A549 (cell line): ENCODE data around the gene FBLIM1. TPM values are rescaled to one million over a fixed set of nuclear protein-coding genes. Genes with fewer than 3 reads are reported as not detected.

Experiments
- ATAC-seq, 2 experiments: fragments of 200-7000 bp in 1 of 2; fragments of >200 bp in 1 of 2; cut with Nextera tagmentation in 1 of 2; cut with Tn5 transposase in 1 of 2; 3 replicates each; pipeline versions ENCODE4 v1.8.0 to v1.9.1; 2018 to 2020; ENCODE audit warnings: mild to moderate bottlenecking in 1 of 2, moderate library complexity in 1 of 2
- CTCF ChIA-PET: fragments of 300-600 bp; sonication (Branson Sonifier 250); formaldehyde crosslinking; extraction: SDS; loops from one replicate; lab custom pipeline; 2021; ENCODE audit warnings: antibody characterized with exemption, inconsistent platforms; lab: Yijun Ruan, JAX
- POLR2A ChIA-PET: fragments of 350-600 bp; formaldehyde crosslinking; extraction: SDS; loops from one replicate; lab custom pipeline; 2021; ENCODE audit warnings: antibody characterized with exemption, inconsistent platforms; lab: Yijun Ruan, JAX
- DNase-seq, 2 experiments: peaks; one replicate each; pipeline versions ENCODE4 v3.0.0 to v3.0.0-alpha.2; 2011 to 2016; ENCODE audit warnings: low read depth in 1 of 2, low spot score in 1 of 2
- FAIRE-seq: peaks from 2 replicates; lab custom pipeline; 2011; peaks lifted over from hg19 to GRCh38; lab: Jason Lieb, UNC
- H3K27ac ChIP-seq, 2 experiments: fragments of >200 bp; sonication (Bioruptor Twin); formaldehyde crosslinking; 3 replicates each; pipeline ENCODE4 v1.5.1; 2016 to 2017
- H3K4me1 ChIP-seq: fragments of >200 bp; sonication (Bioruptor Twin); formaldehyde crosslinking; 3 replicates; pipeline ENCODE4 v1.6.1; 2016
- H3K4me2 ChIP-seq: fragments of >200 bp; sonication (Bioruptor Twin); formaldehyde crosslinking; 3 replicates; pipeline ENCODE4 v1.6.1; 2016
- H3K4me3 ChIP-seq: fragments of >200 bp; sonication (Bioruptor Twin); formaldehyde crosslinking; 3 replicates; pipeline ENCODE4 v1.5.1; 2016
- H3K9me3 ChIP-seq: fragments of >200 bp; sonication (Bioruptor Twin); formaldehyde crosslinking; 3 replicates; pipeline ENCODE4 v1.6.1; 2016
- CBX2 ChIP-seq: fragments of 200-600 bp; sonication (generic); IDR thresholded peaks from 2 replicates; pipeline ENCODE4 v1.6.1; 2016; ENCODE audit warnings: low read depth, mild to moderate bottlenecking, borderline replicate concordance
- CHD2 ChIP-seq: fragments of 150-350 bp; IDR thresholded peaks from 2 replicates; pipeline ENCODE4 v1.6.1; 2014; ENCODE audit warnings: low read length; ENCODE audit not compliant: partially characterized antibody
- ESRRA ChIP-seq: fragments of 150-350 bp; IDR thresholded peaks from 2 replicates; pipeline ENCODE4 v1.6.1; 2014; ENCODE audit warnings: mild to moderate bottlenecking, low read length, borderline replicate concordance
- FOSB ChIP-seq: fragments of 250-450 bp; sonication (Bioruptor Pico); IDR thresholded peaks from 2 replicates; pipeline ENCODE4 v1.5.0; 2020; ENCODE audit warnings: mild to moderate bottlenecking, moderate library complexity
- HOXA7 ChIP-seq: fragments of 250-450 bp; sonication (Bioruptor Pico); IDR thresholded peaks from 2 replicates; pipeline ENCODE4 v1.5.0; 2020; ENCODE audit warnings: mild to moderate bottlenecking, moderate library complexity
- HOXB13 ChIP-seq: fragments of 250-450 bp; sonication (Bioruptor Pico); IDR thresholded peaks from 2 replicates; pipeline ENCODE4 v1.5.0; 2020; ENCODE audit warnings: low read depth, mild to moderate bottlenecking, moderate library complexity
- JUNB ChIP-seq: fragments of >200 bp; sonication (Bioruptor Twin); formaldehyde crosslinking; IDR thresholded peaks from 2 replicates; pipeline ENCODE4 v1.6.1; 2016
- MAZ ChIP-seq: fragments of 150-350 bp; IDR thresholded peaks from 2 replicates; pipeline ENCODE4 v1.6.1; 2014; ENCODE audit warnings: antibody characterized with exemption, low read depth, low read length, borderline replicate concordance
- MYC ChIP-seq: IDR thresholded peaks from 2 replicates; pipeline ENCODE4 v1.6.1; 2012; ENCODE audit warnings: mild to moderate bottlenecking, inconsistent platforms, low read length, improper control_type of control experiment, borderline replicate concordance
- NFE2L2 ChIP-seq: fragments of 150-350 bp; conservative IDR thresholded peaks from 2 replicates; pipeline ENCODE4 v1.6.1; 2014; ENCODE audit warnings: low read length
- NR3C1 ChIP-seq: fragments of >200 bp; sonication (Bioruptor Twin); formaldehyde crosslinking; IDR thresholded peaks from 3 replicates; pipeline ENCODE4 v1.6.1; 2017
- POLR2AphosphoS2 ChIP-seq: conservative IDR thresholded peaks from 2 replicates; pipeline ENCODE4 v1.6.1; 2012; ENCODE audit warnings: low read length, improper control_type of control experiment, inconsistent platforms
- RCOR1 ChIP-seq: fragments of 150-350 bp; IDR thresholded peaks from 2 replicates; pipeline ENCODE4 v1.6.1; 2014; ENCODE audit warnings: antibody characterized with exemption, low read length, low read depth
- RFX5 ChIP-seq: fragments of 450-650 bp; IDR thresholded peaks from 2 replicates; pipeline ENCODE4 v1.7.1; 2014; ENCODE audit warnings: antibody characterized with exemption, mild to moderate bottlenecking, moderate library complexity
- SMC3 ChIP-seq: fragments of >200 bp; sonication (Bioruptor Twin); formaldehyde crosslinking; IDR thresholded peaks from 3 replicates; pipeline ENCODE4 v1.6.1; 2018; ENCODE audit warnings: inconsistent platforms
- SREBF2 ChIP-seq: fragments of 450-650 bp; IDR thresholded peaks from 2 replicates; pipeline ENCODE4 v1.6.1; 2014; ENCODE audit warnings: mild to moderate bottlenecking, moderate library complexity
- TFCP2L1 ChIP-seq: fragments of 250-450 bp; sonication (Bioruptor Pico); IDR thresholded peaks from 2 replicates; pipeline ENCODE4 v1.5.0; 2021; ENCODE audit warnings: mild to moderate bottlenecking
- TP53 ChIP-seq: fragments of 250-450 bp; sonication (Bioruptor Pico); IDR thresholded peaks from 2 replicates; pipeline ENCODE4 v1.5.0; 2021; ENCODE audit warnings: mild to moderate bottlenecking, moderate library complexity
- ZC3H11A ChIP-seq: fragments of 450-650 bp; IDR thresholded peaks from 2 replicates; pipeline ENCODE4 v1.6.1; 2014; ENCODE audit warnings: antibody characterized with exemption, mild to moderate bottlenecking
- ZNF302 ChIP-seq: fragments of 250-450 bp; sonication (Bioruptor Pico); IDR thresholded peaks from 2 replicates; pipeline ENCODE4 v1.9.0; 2021; ENCODE audit warnings: inconsistent platforms, mild to moderate bottlenecking, moderate library complexity
- ZSCAN20 ChIP-seq: fragments of 250-450 bp; sonication (Bioruptor Pico); IDR thresholded peaks from 2 replicates; pipeline ENCODE4 v1.8.0; 2022; ENCODE audit warnings: mild to moderate bottlenecking, moderate library complexity
- WGBS: methylation state at CpG from one replicate; pipeline ENCODE4 v1.1.6; 2017; ENCODE audit errors: missing lambda C conversion rate; 5-methylcytosine and 5-hydroxymethylcytosine counted together
- polyA plus RNA-seq, 4 experiments: library from polyadenylated mRNA; depleted of rRNA in 3 of 4; stranded (reverse); fragments of >200 nt; fragmentation: RNase III in 1 of 4; extraction: RNeasy Plus Mini Kit Qiagen cat#74134 plus additional on column Dnase treatment in 1 of 4; gene quantifications; 2 replicates in 3 of 4; 3 replicates in 1 of 4; pipeline ENCODE4 v1.2.3, GENCODE V29; 2011 to 2017
- TF ChIP-seq, protein P1 (sequence below): fragments of 450-650 bp; IDR thresholded peaks from 2 replicates; pipeline ENCODE4 v1.6.1; 2014; ENCODE audit warnings: antibody characterized with exemption
- TF ChIP-seq, protein P2 (sequence below): fragments of 150-350 bp; IDR thresholded peaks from 2 replicates; pipeline ENCODE4 v1.6.1; 2014; ENCODE audit warnings: low read depth, mild to moderate bottlenecking, low read length
- TF ChIP-seq, protein P3 (sequence below): fragments of 200-600 bp; sonication (generic); IDR thresholded peaks from 2 replicates; pipeline ENCODE4 v1.6.1; 2016; ENCODE audit warnings: antibody characterized with exemption, mild to moderate bottlenecking, moderate library complexity
- TF ChIP-seq, protein P4 (sequence below): fragments of 250-450 bp; sonication (Bioruptor Pico); IDR thresholded peaks from 2 replicates; pipeline ENCODE4 v1.5.0; 2020; ENCODE audit warnings: low read depth, mild to moderate bottlenecking, moderate library complexity
- TF ChIP-seq, protein P5 (sequence below): fragments of 250-450 bp; sonication (Bioruptor Pico); IDR thresholded peaks from 2 replicates; pipeline ENCODE4 v1.5.0; 2021; ENCODE audit warnings: mild to moderate bottlenecking, moderate library complexity, borderline replicate concordance

The FBLIM1 gene
- polyA plus RNA-seq, 2 of the 4 experiments (the other 2 are of a cell fraction): 24.6 to 38.1 TPM

DNA sequence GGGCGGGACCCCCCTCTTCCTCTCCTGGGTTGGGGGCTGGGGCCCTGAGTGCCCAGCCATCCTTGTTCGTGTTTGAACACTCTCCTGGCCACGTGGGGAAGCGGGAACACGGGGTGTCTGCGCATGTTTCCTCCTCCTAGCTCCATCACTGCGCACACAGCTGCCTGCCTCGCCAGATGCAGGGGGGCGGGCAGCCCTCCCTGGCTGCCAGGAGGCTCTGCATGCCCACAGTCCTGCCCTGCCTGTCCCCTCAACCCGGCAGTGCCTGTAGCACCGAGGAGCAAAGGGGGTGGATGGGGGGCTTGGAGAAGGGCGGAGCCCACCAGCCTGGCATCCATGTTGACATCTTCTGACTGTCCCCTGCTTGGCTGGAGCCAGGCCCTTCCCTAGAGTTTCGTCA is 24.3 kb upstream of the FBLIM1 start:
- DNase-seq: no peak
- CTCF ChIA-PET: interaction anchor here (1.3 kb wide), 1 partner anchor 7 kb away, joined by 4 read pairs; no protein-coding TSS in a partner anchor
- WGBS: 82% methylated on average over 10 of the region's 13 CpGs

DNA sequence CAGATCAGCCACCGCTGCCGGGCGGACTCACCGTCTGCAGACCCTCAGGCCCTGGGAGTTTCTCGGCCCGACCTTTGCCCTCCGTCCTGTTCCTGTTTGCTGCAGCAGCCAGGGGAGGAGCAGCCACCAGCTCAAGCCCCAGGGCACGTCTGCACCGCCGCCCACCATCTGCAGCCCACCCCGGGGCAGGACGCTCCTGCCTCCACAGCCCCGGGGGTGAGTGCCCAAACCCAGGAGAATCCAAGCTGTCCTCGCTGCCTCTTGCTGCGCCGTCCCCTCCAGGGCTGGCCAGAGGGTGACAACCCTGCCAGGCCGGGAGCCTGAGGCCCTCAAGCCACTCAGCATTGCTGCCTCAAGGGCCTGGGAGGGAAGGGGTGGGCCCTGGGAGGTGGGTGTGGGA is 23.7 kb upstream of the FBLIM1 start:
- CTCF ChIA-PET: interaction anchor here (0.7 kb wide), 1 partner anchor 9 kb away, joined by 5 read pairs; no protein-coding TSS in a partner anchor

More for the DNA sequence above, 24.3 kb upstream of the FBLIM1 start:
- TF ChIP-seq ZSCAN20 (CRISPR knock-in tag): no peak
- TF ChIP-seq, protein P1, sequence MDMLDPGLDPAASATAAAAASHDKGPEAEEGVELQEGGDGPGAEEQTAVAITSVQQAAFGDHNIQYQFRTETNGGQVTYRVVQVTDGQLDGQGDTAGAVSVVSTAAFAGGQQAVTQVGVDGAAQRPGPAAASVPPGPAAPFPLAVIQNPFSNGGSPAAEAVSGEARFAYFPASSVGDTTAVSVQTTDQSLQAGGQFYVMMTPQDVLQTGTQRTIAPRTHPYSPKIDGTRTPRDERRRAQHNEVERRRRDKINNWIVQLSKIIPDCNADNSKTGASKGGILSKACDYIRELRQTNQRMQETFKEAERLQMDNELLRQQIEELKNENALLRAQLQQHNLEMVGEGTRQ: no peak
- TF ChIP-seq, protein P2, sequence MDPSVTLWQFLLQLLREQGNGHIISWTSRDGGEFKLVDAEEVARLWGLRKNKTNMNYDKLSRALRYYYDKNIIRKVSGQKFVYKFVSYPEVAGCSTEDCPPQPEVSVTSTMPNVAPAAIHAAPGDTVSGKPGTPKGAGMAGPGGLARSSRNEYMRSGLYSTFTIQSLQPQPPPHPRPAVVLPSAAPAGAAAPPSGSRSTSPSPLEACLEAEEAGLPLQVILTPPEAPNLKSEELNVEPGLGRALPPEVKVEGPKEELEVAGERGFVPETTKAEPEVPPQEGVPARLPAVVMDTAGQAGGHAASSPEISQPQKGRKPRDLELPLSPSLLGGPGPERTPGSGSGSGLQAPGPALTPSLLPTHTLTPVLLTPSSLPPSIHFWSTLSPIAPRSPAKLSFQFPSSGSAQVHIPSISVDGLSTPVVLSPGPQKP: no peak
- TF ChIP-seq RFX5: no peak
- no peak for TF ChIP-seq ZNF302 (CRISPR knock-in tag)
- no peak for TF ChIP-seq ZC3H11A
- TF ChIP-seq SMC3: no peak
- POLR2A ChIA-PET: no interaction called here
- Histone ChIP-seq H3K9me3 (no peaks in the 10 kb centered on the region), H3K4me1 (no peaks in the 10 kb centered on the region), H3K4me2 (no peak overlapping the region), H3K4me3 (no peak overlapping the region), H3K27ac (no peak overlapping the region)
- no peak for ATAC-seq
- FAIRE-seq: no peak

More for the DNA sequence above, 23.7 kb upstream of the FBLIM1 start:
- TF ChIP-seq, protein P3, sequence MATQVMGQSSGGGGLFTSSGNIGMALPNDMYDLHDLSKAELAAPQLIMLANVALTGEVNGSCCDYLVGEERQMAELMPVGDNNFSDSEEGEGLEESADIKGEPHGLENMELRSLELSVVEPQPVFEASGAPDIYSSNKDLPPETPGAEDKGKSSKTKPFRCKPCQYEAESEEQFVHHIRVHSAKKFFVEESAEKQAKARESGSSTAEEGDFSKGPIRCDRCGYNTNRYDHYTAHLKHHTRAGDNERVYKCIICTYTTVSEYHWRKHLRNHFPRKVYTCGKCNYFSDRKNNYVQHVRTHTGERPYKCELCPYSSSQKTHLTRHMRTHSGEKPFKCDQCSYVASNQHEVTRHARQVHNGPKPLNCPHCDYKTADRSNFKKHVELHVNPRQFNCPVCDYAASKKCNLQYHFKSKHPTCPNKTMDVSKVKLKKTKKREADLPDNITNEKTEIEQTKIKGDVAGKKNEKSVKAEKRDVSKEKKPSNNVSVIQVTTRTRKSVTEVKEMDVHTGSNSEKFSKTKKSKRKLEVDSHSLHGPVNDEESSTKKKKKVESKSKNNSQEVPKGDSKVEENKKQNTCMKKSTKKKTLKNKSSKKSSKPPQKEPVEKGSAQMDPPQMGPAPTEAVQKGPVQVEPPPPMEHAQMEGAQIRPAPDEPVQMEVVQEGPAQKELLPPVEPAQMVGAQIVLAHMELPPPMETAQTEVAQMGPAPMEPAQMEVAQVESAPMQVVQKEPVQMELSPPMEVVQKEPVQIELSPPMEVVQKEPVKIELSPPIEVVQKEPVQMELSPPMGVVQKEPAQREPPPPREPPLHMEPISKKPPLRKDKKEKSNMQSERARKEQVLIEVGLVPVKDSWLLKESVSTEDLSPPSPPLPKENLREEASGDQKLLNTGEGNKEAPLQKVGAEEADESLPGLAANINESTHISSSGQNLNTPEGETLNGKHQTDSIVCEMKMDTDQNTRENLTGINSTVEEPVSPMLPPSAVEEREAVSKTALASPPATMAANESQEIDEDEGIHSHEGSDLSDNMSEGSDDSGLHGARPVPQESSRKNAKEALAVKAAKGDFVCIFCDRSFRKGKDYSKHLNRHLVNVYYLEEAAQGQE: no peak
- TF ChIP-seq CHD2 (no peak), TFCP2L1 (no peak), POLR2AphosphoS2 (no peak), ESRRA (no peak), HOXB13 (no peak), SREBF2 (no peak), RCOR1 (no peak), NFE2L2 (no peak), MAZ (no peak), NR3C1 (no peak), FOSB (CRISPR knock-in tag) (no peak), TP53 (CRISPR knock-in tag) (no peak), HOXA7 (CRISPR knock-in tag) (no peak), JUNB (no peak), MYC (no peak), ZNF302 (CRISPR knock-in tag) (no peak), CBX2 (no peak)
- TF ChIP-seq, protein P4, sequence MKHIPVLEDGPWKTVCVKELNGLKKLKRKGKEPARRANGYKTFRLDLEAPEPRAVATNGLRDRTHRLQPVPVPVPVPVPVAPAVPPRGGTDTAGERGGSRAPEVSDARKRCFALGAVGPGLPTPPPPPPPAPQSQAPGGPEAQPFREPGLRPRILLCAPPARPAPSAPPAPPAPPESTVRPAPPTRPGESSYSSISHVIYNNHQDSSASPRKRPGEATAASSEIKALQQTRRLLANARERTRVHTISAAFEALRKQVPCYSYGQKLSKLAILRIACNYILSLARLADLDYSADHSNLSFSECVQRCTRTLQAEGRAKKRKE (CRISPR knock-in tag): no peak
- TF ChIP-seq, protein P5, sequence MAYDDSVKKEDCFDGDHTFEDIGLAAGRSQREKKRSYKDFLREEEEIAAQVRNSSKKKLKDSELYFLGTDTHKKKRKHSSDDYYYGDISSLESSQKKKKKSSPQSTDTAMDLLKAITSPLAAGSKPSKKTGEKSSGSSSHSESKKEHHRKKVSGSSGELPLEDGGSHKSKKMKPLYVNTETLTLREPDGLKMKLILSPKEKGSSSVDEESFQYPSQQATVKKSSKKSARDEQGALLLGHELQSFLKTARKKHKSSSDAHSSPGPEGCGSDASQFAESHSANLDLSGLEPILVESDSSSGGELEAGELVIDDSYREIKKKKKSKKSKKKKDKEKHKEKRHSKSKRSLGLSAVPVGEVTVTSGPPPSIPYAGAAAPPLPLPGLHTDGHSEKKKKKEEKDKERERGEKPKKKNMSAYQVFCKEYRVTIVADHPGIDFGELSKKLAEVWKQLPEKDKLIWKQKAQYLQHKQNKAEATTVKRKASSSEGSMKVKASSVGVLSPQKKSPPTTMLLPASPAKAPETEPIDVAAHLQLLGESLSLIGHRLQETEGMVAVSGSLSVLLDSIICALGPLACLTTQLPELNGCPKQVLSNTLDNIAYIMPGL: no peak
- ATAC-seq (no peak), DNase-seq (no peak), FAIRE-seq (no peak)
- Histone ChIP-seq H3K9me3 (no peaks in the 10 kb centered on the region), H3K4me3 (no peak overlapping the region), H3K4me2 (no peak overlapping the region), H3K4me1 (no peaks in the 10 kb centered on the region), H3K27ac (no peak overlapping the region)
- 92% methylated on average over 11 of the region's 17 CpGs for WGBS
- POLR2A ChIA-PET: no interaction called here
